Body of pancreas (tissue), 4 donors: Measurements from ENCODE around the gene ANKRD35. TPM values are rescaled to one million over a fixed set of nuclear protein-coding genes. Genes with fewer than 3 reads are reported as not detected.

Source experiments
- ATAC-seq: fragments of 150-250 bp; one replicate; pipeline ENCODE4 v1.9.1; 2016
- DNase-seq, 4 donors: peaks; one replicate each; pipeline ENCODE4 v3.0.0-alpha.2; 2019
- H3K27ac ChIP-seq, 4 donors: fragments of 200-600 bp; sonication (generic); 1 replicate in 3 of 4; 2 replicates in 1 of 4; pipeline versions ENCODE4 v1.5.1 to v1.6.1; 2016 to 2019; ENCODE audit warnings: mild to moderate bottlenecking in 1 of 4, mixed read lengths in 1 of 4, moderate library complexity in 1 of 4
- H3K27me3 ChIP-seq, 2 donors: fragments of 200-600 bp; sonication (generic); one replicate each; pipeline ENCODE4 v1.6.0; 2016; ENCODE audit warnings: mild to moderate bottlenecking in 1 of 2
- H3K36me3 ChIP-seq, 2 donors: fragments of 200-600 bp; sonication (generic); replicated peaks in 1 of 2; 2 replicates each; pipeline ENCODE4 v1.5.1; 2016; ENCODE audit warnings: low read depth in 2 of 2; ENCODE audit not compliant: insufficient read depth in 1 of 2
- H3K4me1 ChIP-seq: fragments of 200-600 bp; sonication (generic); one replicate; pipeline ENCODE4 v1.6.0; 2016
- H3K4me3 ChIP-seq, 2 donors: fragments of 200-600 bp; sonication (generic); 1 replicate in 1 of 2; 2 replicates in 1 of 2; pipeline ENCODE4 v1.5.1; 2016 to 2019
- H3K9me3 ChIP-seq, 3 donors: fragments of 200-600 bp; sonication (generic); 1 replicate in 2 of 3; 2 replicates in 1 of 3; pipeline ENCODE4 v1.5.1; 2016
- CTCF ChIP-seq, 7 experiments: fragments of 450-650 bp in 4 of 7; fragments of 200-600 bp in 3 of 7; sonication (generic) in 3 of 7; IDR thresholded peaks; one replicate each; pipeline ENCODE4 v1.5.1; 2016 to 2019; ENCODE audit warnings: antibody characterized with exemption in 7 of 7
- POLR2A ChIP-seq, 3 donors: fragments of 450-650 bp; IDR thresholded peaks; one replicate each; pipeline ENCODE4 v1.6.1; 2016; ENCODE audit warnings: antibody characterized with exemption in 3 of 3, mild to moderate bottlenecking in 2 of 3
- WGBS, 2 donors: methylation state at CpG; one replicate each; pipeline ENCODE4 v1.1.5; 2017; 5-methylcytosine and 5-hydroxymethylcytosine counted together
- intact Hi-C: fragments of 100-400 bp; cut with DNase I; formaldehyde crosslinking; loops from one replicate; pipeline ENCODE4 v1.15.1; 2023
- total RNA-seq, 2 donors: library from RNA; depleted of rRNA; stranded (reverse); fragments of >200 nt; gene quantifications; one replicate each; pipeline ENCODE4 v1.1.0, GENCODE V29; 2016

Gene ANKRD35
- total RNA-seq, 2 donors from 2014 or later: 0.26 to 1.3 TPM

- intact Hi-C loops: no loop called here
- DNase-seq (no peak), ATAC-seq (no peak)
- 78 to 85% methylated on average over 7 of the region's 7 CpGs for WGBS, 2 donors
- no peak overlapping the region for H3K4me3 ChIP-seq
- no peak for TF ChIP-seq POLR2A (IDR thresholded peaks at IDR 0.05)
- no peak for TF ChIP-seq CTCF (IDR thresholded peaks at IDR 0.05)
- H3K27ac ChIP-seq: peak overlapping the region in 3 of 4 donors; percentile 86 to 95 (median 94)
- no peaks in the 10 kb centered on the region for H3K27me3 ChIP-seq
- no peaks in the 10 kb centered on the region for H3K9me3 ChIP-seq
- H3K36me3 ChIP-seq: no peaks in the 10 kb centered on the region
- H3K4me1 ChIP-seq: peaks cover 25% of the 10 kb centered on the region
These were observed 7.8 kb upstream of the ANKRD35 start for GRCh38 chr1:145893306-145894055.

GRCh38 chr1:145892486-145893087 is 6.9 kb upstream of the ANKRD35 start:
- Histone ChIP-seq H3K27me3 (no peaks in the 10 kb centered on the region), H3K9me3 (no peaks in the 10 kb centered on the region), H3K4me1 (peaks cover 25% of the 10 kb centered on the region), H3K27ac (peak overlapping the region; percentile 86 to 95 (median 92)), H3K4me3 (no peak overlapping the region), H3K36me3 (no peaks in the 10 kb centered on the region)
- TF ChIP-seq CTCF (IDR thresholded peaks at IDR 0.05) (no peak), POLR2A (IDR thresholded peaks at IDR 0.05) (no peak)
- intact Hi-C loops: no loop called here
- no peak for ATAC-seq
- 29 to 30% methylated on average over 3 of the region's 3 CpGs for WGBS, 2 donors
- peak; percentile 50 to 75 (median 68) for DNase-seq

- Histone ChIP-seq H3K4me1 (peaks cover 30% of the 10 kb centered on the region), H3K27me3 (no peaks in the 10 kb centered on the region), H3K36me3 (no peaks in the 10 kb centered on the region), H3K9me3 (no peaks in the 10 kb centered on the region), H3K27ac (peak overlapping the region; percentile 86 to 95 (median 92)), H3K4me3 (no peak overlapping the region)
- intact Hi-C loops: no loop called here
- TF ChIP-seq CTCF (IDR thresholded peaks at IDR 0.05) (peak; percentile 86 to 99 (median 99)), POLR2A (IDR thresholded peaks at IDR 0.05) (peak in 2 of 3 donors; percentile 48 to 53)
- DNase-seq: peak; percentile 97 to 99 (median 98)
- peak; percentile 96 for ATAC-seq
- 0 to 4% methylated on average over 6 of the region's 6 CpGs for WGBS, 2 donors
These were observed 6.2 kb upstream of the ANKRD35 start for GRCh38 chr1:145891587-145892485.

- H3K4me1 ChIP-seq: peaks cover 37% of the 10 kb centered on the region
- ATAC-seq (no peak), DNase-seq (peak in 2 of 4 donors; percentile 19 to 53)
- intact Hi-C loops: no loop called here
- no peak overlapping the region for H3K4me3 ChIP-seq
- no peaks in the 10 kb centered on the region for H3K27me3 ChIP-seq
- H3K27ac ChIP-seq: peak overlapping the region; percentile 86 to 95 (median 92)
- 0 to 15% methylated on average over 1 of the region's 1 CpG for WGBS, 2 donors
- TF ChIP-seq POLR2A (IDR thresholded peaks at IDR 0.05) (no peak), CTCF (IDR thresholded peaks at IDR 0.05) (no peak)
- H3K36me3 ChIP-seq: no peaks in the 10 kb centered on the region
- H3K9me3 ChIP-seq: no peaks in the 10 kb centered on the region
These were observed 5.5 kb upstream of the ANKRD35 start for GRCh38 chr1:145891143-145891542.
